HL-60 (cell line): Measurements from ENCODE around the gene CHD1.

ENCODE experiments used
- GABPA ChIP-seq: IDR thresholded peaks from 2 replicates; pipeline ENCODE4 v1.6.1; 2012; ENCODE audit warnings: low read depth
- POLR2AphosphoS5 ChIP-seq: IDR thresholded peaks from 2 replicates; pipeline ENCODE4 v1.6.1; 2012; ENCODE audit warnings: low read depth
- SPI1 ChIP-seq: IDR thresholded peaks from 2 replicates; pipeline ENCODE4 v1.6.1; 2012; ENCODE audit warnings: low read depth, mild to moderate bottlenecking, borderline replicate concordance
- TF ChIP-seq, protein P1 (sequence below): IDR thresholded peaks from one replicate; pipeline ENCODE4 v1.5.1; 2011; ENCODE audit warnings: low read length, control low read depth, inconsistent platforms; ENCODE audit not compliant: insufficient read depth
- TF ChIP-seq, protein P2 (sequence below): IDR thresholded peaks from 2 replicates; pipeline ENCODE4 v1.6.1; 2012; ENCODE audit warnings: low read depth; ENCODE audit not compliant: insufficient replicate concordance

DNA sequence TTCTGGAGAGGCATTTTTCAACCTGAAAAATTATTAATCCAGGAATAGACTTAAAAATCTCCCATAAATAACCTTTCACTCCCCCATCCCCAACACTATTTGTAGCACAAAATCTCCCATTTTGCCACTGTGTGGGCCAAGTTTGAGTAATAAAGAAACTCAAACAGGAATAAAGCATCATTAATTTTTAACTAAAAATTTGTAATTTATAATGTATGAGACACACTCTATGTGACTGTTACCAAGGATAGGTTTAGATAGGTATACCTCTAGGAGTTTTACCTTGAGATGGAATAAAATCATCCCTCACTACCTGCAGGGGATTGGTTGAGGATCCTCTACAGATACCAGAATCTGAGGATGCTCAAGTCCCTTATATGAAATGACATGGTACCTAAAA is 30.1 kb downstream of the CHD1 start:
- TF ChIP-seq, protein P1, sequence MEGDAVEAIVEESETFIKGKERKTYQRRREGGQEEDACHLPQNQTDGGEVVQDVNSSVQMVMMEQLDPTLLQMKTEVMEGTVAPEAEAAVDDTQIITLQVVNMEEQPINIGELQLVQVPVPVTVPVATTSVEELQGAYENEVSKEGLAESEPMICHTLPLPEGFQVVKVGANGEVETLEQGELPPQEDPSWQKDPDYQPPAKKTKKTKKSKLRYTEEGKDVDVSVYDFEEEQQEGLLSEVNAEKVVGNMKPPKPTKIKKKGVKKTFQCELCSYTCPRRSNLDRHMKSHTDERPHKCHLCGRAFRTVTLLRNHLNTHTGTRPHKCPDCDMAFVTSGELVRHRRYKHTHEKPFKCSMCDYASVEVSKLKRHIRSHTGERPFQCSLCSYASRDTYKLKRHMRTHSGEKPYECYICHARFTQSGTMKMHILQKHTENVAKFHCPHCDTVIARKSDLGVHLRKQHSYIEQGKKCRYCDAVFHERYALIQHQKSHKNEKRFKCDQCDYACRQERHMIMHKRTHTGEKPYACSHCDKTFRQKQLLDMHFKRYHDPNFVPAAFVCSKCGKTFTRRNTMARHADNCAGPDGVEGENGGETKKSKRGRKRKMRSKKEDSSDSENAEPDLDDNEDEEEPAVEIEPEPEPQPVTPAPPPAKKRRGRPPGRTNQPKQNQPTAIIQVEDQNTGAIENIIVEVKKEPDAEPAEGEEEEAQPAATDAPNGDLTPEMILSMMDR = no peak
- TF ChIP-seq POLR2AphosphoS5 (no peak), GABPA (no peak), SPI1 (no peak)
- TF ChIP-seq, protein P2, sequence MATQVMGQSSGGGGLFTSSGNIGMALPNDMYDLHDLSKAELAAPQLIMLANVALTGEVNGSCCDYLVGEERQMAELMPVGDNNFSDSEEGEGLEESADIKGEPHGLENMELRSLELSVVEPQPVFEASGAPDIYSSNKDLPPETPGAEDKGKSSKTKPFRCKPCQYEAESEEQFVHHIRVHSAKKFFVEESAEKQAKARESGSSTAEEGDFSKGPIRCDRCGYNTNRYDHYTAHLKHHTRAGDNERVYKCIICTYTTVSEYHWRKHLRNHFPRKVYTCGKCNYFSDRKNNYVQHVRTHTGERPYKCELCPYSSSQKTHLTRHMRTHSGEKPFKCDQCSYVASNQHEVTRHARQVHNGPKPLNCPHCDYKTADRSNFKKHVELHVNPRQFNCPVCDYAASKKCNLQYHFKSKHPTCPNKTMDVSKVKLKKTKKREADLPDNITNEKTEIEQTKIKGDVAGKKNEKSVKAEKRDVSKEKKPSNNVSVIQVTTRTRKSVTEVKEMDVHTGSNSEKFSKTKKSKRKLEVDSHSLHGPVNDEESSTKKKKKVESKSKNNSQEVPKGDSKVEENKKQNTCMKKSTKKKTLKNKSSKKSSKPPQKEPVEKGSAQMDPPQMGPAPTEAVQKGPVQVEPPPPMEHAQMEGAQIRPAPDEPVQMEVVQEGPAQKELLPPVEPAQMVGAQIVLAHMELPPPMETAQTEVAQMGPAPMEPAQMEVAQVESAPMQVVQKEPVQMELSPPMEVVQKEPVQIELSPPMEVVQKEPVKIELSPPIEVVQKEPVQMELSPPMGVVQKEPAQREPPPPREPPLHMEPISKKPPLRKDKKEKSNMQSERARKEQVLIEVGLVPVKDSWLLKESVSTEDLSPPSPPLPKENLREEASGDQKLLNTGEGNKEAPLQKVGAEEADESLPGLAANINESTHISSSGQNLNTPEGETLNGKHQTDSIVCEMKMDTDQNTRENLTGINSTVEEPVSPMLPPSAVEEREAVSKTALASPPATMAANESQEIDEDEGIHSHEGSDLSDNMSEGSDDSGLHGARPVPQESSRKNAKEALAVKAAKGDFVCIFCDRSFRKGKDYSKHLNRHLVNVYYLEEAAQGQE = no peak
